HL-60 (cell line): Measurements from ENCODE around the gene VTI1A.

Experiments used
- GABPA ChIP-seq: IDR thresholded peaks from 2 replicates; pipeline ENCODE4 v1.6.1; 2012; ENCODE audit warnings: low read depth
- POLR2AphosphoS5 ChIP-seq: IDR thresholded peaks from 2 replicates; pipeline ENCODE4 v1.6.1; 2012; ENCODE audit warnings: low read depth
- REST ChIP-seq: IDR thresholded peaks from 2 replicates; pipeline ENCODE4 v1.6.1; 2012; ENCODE audit warnings: low read depth; ENCODE audit not compliant: insufficient replicate concordance
- SPI1 ChIP-seq: IDR thresholded peaks from 2 replicates; pipeline ENCODE4 v1.6.1; 2012; ENCODE audit warnings: low read depth, mild to moderate bottlenecking, borderline replicate concordance
- TF ChIP-seq, protein P1 (sequence below): IDR thresholded peaks from one replicate; pipeline ENCODE4 v1.5.1; 2011; ENCODE audit warnings: low read length, control low read depth, inconsistent platforms; ENCODE audit not compliant: insufficient read depth

DNA sequence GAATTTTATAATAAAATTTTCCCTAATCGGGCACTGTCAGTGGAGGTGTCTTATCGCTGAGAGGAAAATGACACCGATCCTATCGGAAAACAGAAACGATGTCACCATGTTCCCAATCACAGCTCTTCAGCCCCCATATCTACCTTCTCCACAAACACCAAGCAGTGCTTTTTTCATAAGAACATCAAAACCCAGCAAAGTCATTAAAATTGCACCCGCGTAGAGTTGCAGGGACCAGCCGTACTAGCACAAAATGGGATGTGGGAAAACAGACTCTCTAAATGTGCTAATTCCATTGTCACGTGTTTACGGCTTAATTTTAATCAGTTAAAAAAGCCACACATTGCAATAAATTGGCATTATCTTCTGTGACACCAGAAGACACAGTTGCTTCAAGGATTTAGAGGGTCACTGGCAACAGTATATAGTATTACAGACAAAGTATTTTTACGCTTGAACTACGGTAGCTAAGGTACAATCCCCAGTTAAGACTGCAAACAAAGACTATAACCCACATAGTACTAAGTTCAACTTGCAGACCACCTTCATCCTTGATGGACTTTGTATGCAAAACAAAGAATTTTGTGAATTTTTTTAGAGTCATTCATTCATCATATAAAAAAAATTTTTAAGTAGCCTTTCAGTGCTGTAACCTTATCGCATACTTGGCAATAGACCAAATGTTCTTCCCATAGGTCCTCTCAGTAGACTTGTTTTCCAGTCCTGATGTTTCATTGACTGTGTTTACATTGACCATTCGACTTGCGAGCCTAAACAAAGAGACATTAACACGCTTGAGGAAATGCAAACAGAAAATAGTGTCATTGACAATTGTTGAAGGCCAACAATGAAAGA, 116.0 kb downstream of the VTI1A start:
- TF ChIP-seq, protein P1, sequence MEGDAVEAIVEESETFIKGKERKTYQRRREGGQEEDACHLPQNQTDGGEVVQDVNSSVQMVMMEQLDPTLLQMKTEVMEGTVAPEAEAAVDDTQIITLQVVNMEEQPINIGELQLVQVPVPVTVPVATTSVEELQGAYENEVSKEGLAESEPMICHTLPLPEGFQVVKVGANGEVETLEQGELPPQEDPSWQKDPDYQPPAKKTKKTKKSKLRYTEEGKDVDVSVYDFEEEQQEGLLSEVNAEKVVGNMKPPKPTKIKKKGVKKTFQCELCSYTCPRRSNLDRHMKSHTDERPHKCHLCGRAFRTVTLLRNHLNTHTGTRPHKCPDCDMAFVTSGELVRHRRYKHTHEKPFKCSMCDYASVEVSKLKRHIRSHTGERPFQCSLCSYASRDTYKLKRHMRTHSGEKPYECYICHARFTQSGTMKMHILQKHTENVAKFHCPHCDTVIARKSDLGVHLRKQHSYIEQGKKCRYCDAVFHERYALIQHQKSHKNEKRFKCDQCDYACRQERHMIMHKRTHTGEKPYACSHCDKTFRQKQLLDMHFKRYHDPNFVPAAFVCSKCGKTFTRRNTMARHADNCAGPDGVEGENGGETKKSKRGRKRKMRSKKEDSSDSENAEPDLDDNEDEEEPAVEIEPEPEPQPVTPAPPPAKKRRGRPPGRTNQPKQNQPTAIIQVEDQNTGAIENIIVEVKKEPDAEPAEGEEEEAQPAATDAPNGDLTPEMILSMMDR: no peak
- no peak for TF ChIP-seq POLR2AphosphoS5
- no peak for TF ChIP-seq REST
- no peak for TF ChIP-seq SPI1
- no peak for TF ChIP-seq GABPA
